Activated CD4-positive, alpha-beta T cell treated with anti-CD3 and anti-CD28 coated beads, Interleukin-2, amount 50 U/mL, for 1 hour (primary cell): ENCODE measurements around the gene AKAP1.

Source experiments
- DNase-seq: peaks from one replicate; pipeline ENCODE4 v3.0.0-alpha.2; 2020

Gene AKAP1

GRCh38 chr17:57084802-57085447, at the start of gene AKAP1:
Gene AKAP1, plus strand, starts transcription at chr17:57085246. Its CDS starts 20,219 bp downstream, at chr17:57105465.
- DNase-seq = peak; percentile 93

- DNase-seq = no peak
Observed at GRCh38 chr17:57035971-57036481, 49.0 kb upstream of the AKAP1 start.

- no peak for DNase-seq
Observed at GRCh38 chr17:57037411-57037810, 47.6 kb upstream of the AKAP1 start.

GRCh38 chr17:57038486-57038885, 46.6 kb upstream of the AKAP1 start:
- DNase-seq = no peak

- DNase-seq = no peak
Observed at GRCh38 chr17:57040571-57040970, 44.5 kb upstream of the AKAP1 start.

DNA sequence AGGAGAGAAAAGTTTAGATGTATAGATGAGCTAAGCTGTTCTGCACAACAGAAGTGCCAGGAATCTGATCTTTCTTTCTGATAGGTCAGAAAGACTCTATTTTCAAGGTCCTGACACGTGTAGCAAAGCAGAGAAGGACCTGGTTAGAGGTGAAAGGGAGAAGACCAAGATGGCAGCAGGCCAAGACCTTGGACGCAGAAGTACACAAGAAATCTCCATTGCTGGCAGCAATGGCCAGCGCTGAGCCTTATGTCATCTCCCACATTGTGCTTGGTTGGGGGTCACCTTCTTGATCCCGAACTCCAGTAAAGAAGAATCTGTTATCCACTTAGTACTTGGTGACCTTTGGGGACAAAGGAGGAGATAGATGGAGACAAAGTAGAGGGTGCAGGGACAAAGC, 41.8 kb upstream of the AKAP1 start:
- no peak for DNase-seq

- no peak for DNase-seq
Observed at GRCh38 chr17:57044976-57045867, 39.8 kb upstream of the AKAP1 start.

- DNase-seq = peak; percentile 13
Observed at GRCh38 chr17:57045868-57046704, 39.0 kb upstream of the AKAP1 start.

DNA sequence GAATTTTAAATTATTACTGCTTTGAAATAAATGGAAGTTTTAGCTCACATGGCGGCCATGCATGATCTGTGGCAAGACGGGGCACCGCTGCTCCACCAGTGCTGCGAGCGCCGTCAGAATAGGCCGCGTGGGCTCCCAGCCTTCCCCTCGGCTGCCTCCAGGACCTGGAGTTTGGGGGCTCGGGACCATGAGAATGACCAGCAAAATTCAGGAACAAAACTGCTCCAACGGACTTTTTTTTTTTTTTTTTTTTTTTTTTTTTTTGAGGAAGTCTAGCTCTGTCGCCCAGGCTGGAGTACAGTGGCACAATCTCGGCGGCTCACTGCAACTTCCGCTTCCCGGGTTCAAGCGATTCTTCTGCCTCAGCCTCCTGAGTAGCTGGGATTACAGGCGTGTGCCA, 38.3 kb upstream of the AKAP1 start:
- DNase-seq = no peak

GRCh38 chr17:57048096-57048495, 37.0 kb upstream of the AKAP1 start:
- no peak for DNase-seq

- no peak for DNase-seq
Observed at GRCh38 chr17:57050306-57050705, 34.7 kb upstream of the AKAP1 start.

GRCh38 chr17:57051886-57052361, 33.1 kb upstream of the AKAP1 start:
- DNase-seq = no peak

GRCh38 chr17:57062865-57063264, 22.2 kb upstream of the AKAP1 start:
- DNase-seq = no peak

DNA sequence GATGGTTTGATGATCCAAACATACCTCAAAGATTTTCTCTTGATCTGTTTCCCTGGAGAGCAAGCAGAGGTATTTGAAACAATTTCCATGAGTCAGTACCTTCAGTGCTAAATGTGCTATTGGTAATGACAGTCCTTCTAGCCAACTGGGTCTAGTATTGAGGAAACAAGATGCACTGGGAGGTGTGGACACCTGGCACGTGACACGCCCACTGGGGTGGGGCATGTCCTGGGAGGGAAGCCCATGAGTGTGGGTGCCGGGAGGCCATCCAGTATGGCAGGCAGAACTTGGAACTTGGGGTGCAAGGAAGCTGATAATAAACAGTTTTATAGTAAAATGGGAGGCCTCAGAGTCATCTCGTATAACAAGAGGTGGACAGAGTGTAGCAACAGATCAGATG, 17.9 kb upstream of the AKAP1 start:
- no peak for DNase-seq

- no peak for DNase-seq
Observed at GRCh38 chr17:57067781-57068180, 17.3 kb upstream of the AKAP1 start.

- no peak for DNase-seq
Observed at GRCh38 chr17:57068222-57068658, 16.8 kb upstream of the AKAP1 start.

GRCh38 chr17:57068707-57069106, 16.3 kb upstream of the AKAP1 start:
- DNase-seq = no peak

DNA sequence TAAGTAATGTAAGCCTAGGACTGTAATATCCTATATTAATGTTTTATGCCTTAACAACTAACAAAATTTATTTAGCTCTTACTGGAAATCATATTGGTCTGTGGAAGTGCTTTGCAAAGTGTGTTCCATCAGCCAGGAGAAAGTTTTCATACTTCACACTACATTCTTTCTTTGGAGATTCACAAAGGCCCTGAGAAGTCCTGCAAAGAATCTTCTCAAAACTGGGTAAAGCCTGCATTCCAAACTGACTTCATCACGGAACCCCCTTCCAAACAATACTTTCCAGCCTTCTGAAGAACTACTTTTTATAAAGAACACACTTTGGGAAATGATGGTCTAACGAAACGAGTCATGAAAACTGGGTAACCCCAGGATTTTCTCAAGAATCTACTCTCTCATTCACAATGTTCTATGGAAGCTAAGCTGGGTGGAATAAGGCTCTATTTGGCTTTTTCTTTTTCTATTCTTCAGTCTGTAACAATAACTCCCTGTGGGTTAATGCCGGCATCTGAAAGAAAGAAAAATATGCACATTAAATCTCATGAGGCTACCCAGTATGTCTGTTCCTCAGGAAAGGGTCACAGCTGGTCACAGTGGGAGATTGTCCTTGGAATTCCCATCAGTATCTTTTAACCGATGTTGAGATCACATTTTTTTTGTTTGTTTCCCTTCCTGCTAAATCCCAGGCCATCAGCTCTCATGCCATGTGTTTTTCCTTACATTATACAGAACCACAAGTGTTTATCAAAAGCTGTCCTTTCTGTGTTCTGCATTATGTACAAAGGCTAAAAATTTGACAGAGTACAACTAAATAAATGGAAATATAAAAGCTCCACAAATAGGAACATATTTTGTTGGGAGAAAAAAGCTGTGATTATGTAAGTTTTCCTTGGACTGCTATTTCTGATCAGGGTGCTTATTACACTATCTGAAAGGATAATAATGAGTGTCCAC, 12.8 kb upstream of the AKAP1 start:
- no peak for DNase-seq

DNA sequence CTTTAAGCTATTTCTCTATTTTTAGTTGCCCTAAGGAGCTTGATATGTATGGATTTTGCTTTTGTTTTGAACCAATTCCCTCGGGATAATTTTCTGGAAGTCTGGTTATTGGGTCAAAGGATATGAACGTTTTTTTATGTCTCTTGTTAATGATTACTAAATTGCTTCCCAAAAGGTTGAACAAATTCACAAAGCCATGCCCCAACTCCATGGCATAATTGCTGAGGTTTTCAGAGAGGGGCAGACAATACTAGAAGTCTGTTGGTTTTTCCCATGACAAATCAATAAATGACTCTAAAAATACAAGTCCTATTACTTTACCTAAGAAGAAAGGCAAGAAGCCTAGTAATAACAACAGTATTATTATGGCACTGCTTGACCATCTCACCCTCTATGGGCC, 11.4 kb upstream of the AKAP1 start:
- no peak for DNase-seq

DNA sequence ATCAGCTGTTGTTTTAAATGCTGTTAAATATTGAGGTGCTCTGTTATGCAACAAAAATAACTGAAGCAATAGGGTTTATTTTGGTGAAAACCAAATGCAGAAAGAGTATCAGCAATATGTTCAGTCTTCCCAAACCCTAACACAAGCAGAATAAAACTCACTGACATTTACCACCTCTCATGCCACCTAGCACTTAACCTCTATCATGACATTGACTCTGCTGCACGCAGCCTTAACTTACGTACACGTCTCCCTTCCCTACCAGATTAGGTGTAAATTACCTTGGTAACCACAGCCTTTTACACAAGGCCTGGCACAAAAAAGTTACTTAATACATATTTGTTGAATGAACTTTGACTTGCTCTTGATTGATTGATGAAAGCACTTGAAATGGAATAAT, 9.9 kb upstream of the AKAP1 start:
- no peak for DNase-seq

GRCh38 chr17:57075785-57076184, 9.3 kb upstream of the AKAP1 start:
- DNase-seq = no peak

- DNase-seq = no peak
Observed at GRCh38 chr17:57077000-57077399, 8.0 kb upstream of the AKAP1 start.
